ENCODE data around the gene ZNF667. TPM values are rescaled to one million over a fixed set of nuclear protein-coding genes. Genes with fewer than 3 reads are reported as not detected.

ZNF667 gene
- polyA plus RNA-seq, 1 donor from 2014 or later, result 19.6 TPM

DNA sequence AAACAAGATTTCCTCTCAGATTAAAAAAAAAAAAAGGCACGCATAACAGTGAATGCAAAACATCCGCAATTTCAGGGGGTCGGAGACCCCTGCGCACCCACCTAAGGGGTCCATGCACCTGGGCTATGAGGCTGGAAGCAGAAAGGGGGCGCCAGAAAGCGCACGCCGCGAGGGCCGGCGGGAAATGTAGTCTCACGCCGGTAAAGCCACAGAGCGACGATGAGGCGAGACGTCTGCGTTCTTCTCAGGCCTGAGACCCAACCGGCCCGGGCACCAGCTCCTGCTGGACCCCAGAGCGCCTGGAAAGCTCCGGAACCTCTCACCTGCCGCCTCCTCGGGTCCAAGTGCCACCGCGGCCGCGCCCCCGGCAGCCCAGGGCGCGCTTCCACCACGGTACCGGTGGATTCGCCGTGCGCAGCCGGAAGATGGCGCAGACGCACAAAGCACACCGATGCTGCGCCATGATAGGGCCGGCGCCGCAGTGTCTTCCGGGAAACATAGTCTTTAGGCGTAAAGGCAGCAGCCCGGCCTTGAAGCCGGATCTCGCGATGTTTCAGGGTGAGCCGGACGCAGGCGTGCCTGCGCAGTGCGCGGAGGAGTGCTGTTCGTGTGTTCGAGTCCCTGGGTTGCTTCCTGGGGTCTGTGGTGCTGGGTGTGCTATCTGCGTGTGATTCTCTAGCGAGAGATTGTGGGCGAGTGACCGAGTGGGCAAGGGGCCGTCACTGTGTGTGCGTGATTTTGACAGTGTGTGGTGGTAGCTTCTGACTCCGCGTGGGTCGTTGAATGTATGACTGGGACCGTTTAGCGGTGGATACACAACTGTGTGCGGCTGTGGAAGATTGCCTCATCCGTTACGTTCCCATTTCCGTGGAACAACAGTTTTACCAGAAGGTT, 83.8 kb downstream of the ZNF667 start, which contains the start of gene ZNF582:
TSS of gene ZNF582 (minus strand) at position 416 of the 894 bp plus-strand sequence. CDS start 1,782 bp downstream, outside the sequence.
- Histone ChIP-seq H2AFZ (ENCODE audit: low read depth, low read length) (peak within 1 kb of the TSS; percentile 88), H3K27me3 (ENCODE audit: insufficient read depth, low read depth, low read length) (no peaks in the 10 kb centered on the region), H3K9me3 (ENCODE audit: low read length) (no peaks in the 10 kb centered on the region), H3K9ac (ENCODE audit: low read length) (peak within 1 kb of the TSS; percentile 94), H4K20me1 (ENCODE audit: insufficient read depth) (no peaks in the 10 kb centered on the region), H3K4me3 (ENCODE audit: low read length) (peak within 1 kb of the TSS; percentile 80), H3F3A (ENCODE audit: insufficient read depth, low read length, poor library complexity, severe bottlenecking) (no peaks in the 10 kb centered on the region), H3K36me3 (ENCODE audit: insufficient read depth, low read length) (no peaks in the 10 kb centered on the region), H3K79me2 (replicated peaks; ENCODE audit: insufficient read depth, low read length) (no peaks in the 10 kb centered on the region), H3K27ac (ENCODE audit: low read length) (peak within 1 kb of the TSS; percentile 94), H3K9me2 (ENCODE audit: insufficient read depth, low read length) (no peaks in the 10 kb centered on the region), H3K4me2 (ENCODE audit: low read length) (peak within 1 kb of the TSS; percentile 91)
- TF ChIP-seq CTCF (IDR thresholded peaks at IDR 0.05; ENCODE audit: poor library complexity, severe bottlenecking) (peak; percentile 99), TAF1 (IDR thresholded peaks at IDR 0.05; ENCODE audit: low read depth) (no peak), POLR2AphosphoS5 (IDR thresholded peaks at IDR 0.05) (peak; percentile 87), SMC3 (conservative IDR thresholded peaks at IDR 0.05; ENCODE audit: poor library complexity) (peak; percentile 75), RAD21 (conservative IDR thresholded peaks at IDR 0.05) (peak; percentile 72), MXI1 (conservative IDR thresholded peaks at IDR 0.05; ENCODE audit: poor library complexity, severe bottlenecking) (peak; percentile 88), REST (IDR thresholded peaks at IDR 0.05; ENCODE audit: borderline replicate concordance) (peak; percentile 84), EP300 (conservative IDR thresholded peaks at IDR 0.05; ENCODE audit: poor library complexity, severe bottlenecking) (peak; percentile 69), EZH2 (IDR thresholded peaks at IDR 0.05; ENCODE audit: borderline replicate concordance, insufficient read depth, low read length, poor library complexity, severe bottlenecking) (no peak)

Other genes starting within 250 kb of the ZNF667 start
- gene EDDM13, start 204.6 kb downstream of the ZNF667 start, polyA plus RNA-seq, result not detected in 2 replicates
- 9.2 and 11.8 TPM in 2 replicates for gene ZSCAN5A, start 162.5 kb downstream of the ZNF667 start, polyA plus RNA-seq
- 7.5 and 14.6 TPM in 2 replicates for gene ZNF582, start 83.8 kb downstream of the ZNF667 start, polyA plus RNA-seq
- gene ZNF583, start 73.0 kb downstream of the ZNF667 start, polyA plus RNA-seq, result 31.5 and 39.5 TPM in 2 replicates
- gene ZNF471, start 30.5 kb upstream of the ZNF667 start, polyA plus RNA-seq, result 30.0 and 31.1 TPM in 2 replicates
- 39.9 and 45.1 TPM in 2 replicates for gene ZFP28, start 61.6 kb upstream of the ZNF667 start, polyA plus RNA-seq
- 9.6 and 13.6 TPM in 2 replicates for gene ZNF470, start 90.1 kb upstream of the ZNF667 start, polyA plus RNA-seq
- gene ZNF71, start 118.0 kb upstream of the ZNF667 start, polyA plus RNA-seq, result 28.8 and 38.0 TPM in 2 replicates
- 9.2 and 14.2 TPM in 2 replicates for gene SMIM17, start 165.8 kb upstream of the ZNF667 start, polyA plus RNA-seq
- not detected in 2 replicates for gene ZNF835, start 194.4 kb upstream of the ZNF667 start, polyA plus RNA-seq

All from neural cell (in vitro differentiated cells).